Measurements from ENCODE around the gene NEK1.

GRCh38 chr4:169361756-169362155 lies 250.6 kb downstream of the NEK1 start:
- TF ChIP-seq BHLHE40 (IDR thresholded peaks at IDR 0.05; ENCODE audit: low read depth, low read length) = no peak
- TF ChIP-seq CTCF (conservative IDR thresholded peaks at IDR 0.05; ENCODE audit: low read depth, low read length) = no peak
- no peak for TF ChIP-seq MXI1 (IDR thresholded peaks at IDR 0.05; ENCODE audit: borderline replicate concordance, low read depth, low read length)
- TF ChIP-seq, protein P1, sequence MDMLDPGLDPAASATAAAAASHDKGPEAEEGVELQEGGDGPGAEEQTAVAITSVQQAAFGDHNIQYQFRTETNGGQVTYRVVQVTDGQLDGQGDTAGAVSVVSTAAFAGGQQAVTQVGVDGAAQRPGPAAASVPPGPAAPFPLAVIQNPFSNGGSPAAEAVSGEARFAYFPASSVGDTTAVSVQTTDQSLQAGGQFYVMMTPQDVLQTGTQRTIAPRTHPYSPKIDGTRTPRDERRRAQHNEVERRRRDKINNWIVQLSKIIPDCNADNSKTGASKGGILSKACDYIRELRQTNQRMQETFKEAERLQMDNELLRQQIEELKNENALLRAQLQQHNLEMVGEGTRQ (IDR thresholded peaks at IDR 0.05; ENCODE audit: low read depth, low read length) = no peak
- no peak for TF ChIP-seq POLR2A (IDR thresholded peaks at IDR 0.05; ENCODE audit: low read depth, low read length)
- TF ChIP-seq MAZ (IDR thresholded peaks at IDR 0.05; ENCODE audit: borderline replicate concordance, low read depth, low read length) = no peak
- no peak for TF ChIP-seq MAFK (IDR thresholded peaks at IDR 0.05; ENCODE audit: low read depth, low read length)

Measured in IMR-90 (cell line).